Lung (tissue), 12 donors: Measurements from ENCODE around the gene CSNK1G3. TPM values are rescaled to one million over a fixed set of nuclear protein-coding genes. Genes with fewer than 3 reads are reported as not detected.

ENCODE experiments used
- ATAC-seq: fragments of 200-7000 bp; cut with Tn5 transposase; one replicate; pipeline ENCODE4 v1.9.1; 2020; ENCODE audit warnings: moderate number of reproducible peaks; ENCODE audit not compliant: insufficient read depth, low FRiP score
- DNase-seq, 3 donors: peaks; one replicate each; pipeline ENCODE4 v3.0.0-alpha.2; 2013 to 2017
- H3K27ac ChIP-seq, 2 donors: one replicate each; pipeline ENCODE4 v1.5.1; 2013; ENCODE audit warnings: mild to moderate bottlenecking in 2 of 2, moderate library complexity in 2 of 2, control low read depth in 1 of 2, inconsistent platforms in 1 of 2, low read depth in 1 of 2, low read length in 1 of 2
- H3K27me3 ChIP-seq, 3 donors: one replicate each; pipeline ENCODE4 v1.5.1; 2013; ENCODE audit warnings: low read length in 2 of 3; ENCODE audit not compliant: control insufficient read depth in 3 of 3, insufficient read depth in 3 of 3
- H3K36me3 ChIP-seq, 4 donors: one replicate each; pipeline ENCODE4 v1.5.1; 2013; ENCODE audit warnings: low read length in 4 of 4, mild to moderate bottlenecking in 1 of 4, moderate library complexity in 1 of 4; ENCODE audit not compliant: control insufficient read depth in 4 of 4, insufficient read depth in 4 of 4
- H3K4me1 ChIP-seq, 5 donors: one replicate each; pipeline ENCODE4 v1.5.1; 2013; ENCODE audit warnings: low read length in 5 of 5, mild to moderate bottlenecking in 2 of 5, moderate library complexity in 1 of 5; ENCODE audit not compliant: control insufficient read depth in 5 of 5, insufficient read depth in 5 of 5
- H3K4me3 ChIP-seq: one replicate; pipeline ENCODE4 v1.5.1; 2013; ENCODE audit warnings: mild to moderate bottlenecking, control low read depth, moderate library complexity
- H3K9ac ChIP-seq, 2 donors: one replicate each; pipeline ENCODE4 v1.5.1; 2013; ENCODE audit warnings: low read length in 2 of 2, control low read depth in 1 of 2; ENCODE audit not compliant: insufficient read depth in 1 of 2
- H3K9me3 ChIP-seq, 4 donors: one replicate each; pipeline ENCODE4 v1.5.1; 2013; ENCODE audit warnings: low read length in 3 of 4, mild to moderate bottlenecking in 1 of 4, moderate library complexity in 1 of 4; ENCODE audit not compliant: control insufficient read depth in 4 of 4, insufficient read depth in 3 of 4
- WGBS, 2 donors: extraction: QIAGEN DNeasy Blood & Tissue Kit; methylation state at CpG; one replicate each; pipeline ENCODE4 v1.1.7; 2013; 5-methylcytosine and 5-hydroxymethylcytosine counted together
- polyA plus RNA-seq, 2 donors: library from polyadenylated mRNA; stranded (reverse); fragments of 200-250 nt; gene quantifications; one replicate each; pipeline ENCODE4 v1.2.1, GENCODE V29; 2013
- total RNA-seq, 2 donors: library from RNA; depleted of rRNA in 1 of 2; stranded (reverse); fragments of >200 nt in 1 of 2; gene quantifications; one replicate each; pipeline ENCODE4 v1.2.1, GENCODE V29; 2014 to 2021
- TF ChIP-seq, protein P1 (sequence below): IDR thresholded peaks from 2 replicates; pipeline ENCODE4 v1.5.1; 2012; ENCODE audit warnings: mild to moderate bottlenecking; ENCODE audit errors: control extremely low read depth, extremely low read depth
- donor health status: control.
- donor health status: control.
- donor health status: Bipolar disorder and iron deficiency.
- donor health status: healthy.
- donor health status: DM: yes; HTN: yes; CAD: no.

CSNK1G3 gene
- total and polyA plus RNA-seq, 4 donors, result 8.3 to 106 (median 21.0) TPM

DNA sequence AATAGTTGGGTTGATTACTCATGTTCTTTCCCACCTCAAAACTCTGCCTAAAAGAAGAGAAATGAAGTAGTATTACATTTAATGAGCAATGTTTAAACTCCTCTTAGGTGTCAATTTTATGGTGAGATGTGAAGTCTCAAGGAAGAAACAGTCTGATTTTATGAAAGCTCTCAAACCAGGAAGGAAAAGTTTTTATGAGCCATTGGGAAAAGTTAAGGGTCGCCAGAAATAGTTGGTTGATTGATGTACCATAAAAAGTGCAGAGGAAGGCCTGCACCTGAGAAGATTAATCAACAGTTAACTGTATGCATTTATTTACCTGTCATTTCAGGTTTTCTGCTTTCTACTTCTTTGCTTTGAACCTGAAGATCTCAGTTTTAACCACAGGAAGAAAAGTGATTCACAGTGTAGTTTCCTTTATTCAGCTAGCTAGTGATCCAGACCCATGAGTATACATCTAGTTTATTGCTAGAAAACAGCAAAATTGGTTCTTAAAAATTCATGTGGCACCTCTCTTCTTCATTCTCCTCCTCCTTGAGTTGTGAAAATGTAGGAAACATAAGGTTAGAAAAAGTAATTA lies 133.1 kb downstream of the CSNK1G3 start:
- no peaks in the 10 kb centered on the region for H3K36me3 ChIP-seq

DNA sequence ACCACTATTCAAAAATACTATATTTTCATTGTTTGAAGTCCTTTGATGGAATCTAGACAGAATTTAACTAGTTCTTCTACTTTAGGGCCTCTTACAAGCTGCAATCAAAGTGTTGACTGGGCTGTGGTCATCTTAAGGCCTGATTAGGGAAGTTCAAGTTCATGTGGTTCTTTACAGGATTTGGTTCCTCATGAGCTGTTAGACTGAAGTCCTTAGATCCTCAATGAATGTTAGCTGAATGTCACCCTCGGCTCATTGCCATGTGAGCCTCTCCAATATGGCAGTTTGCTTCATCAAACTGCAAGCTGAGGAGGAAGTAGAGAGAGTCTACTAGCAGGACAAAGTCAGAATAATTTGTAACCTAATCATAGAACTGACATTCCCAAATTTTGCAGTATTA lies 135.1 kb downstream of the CSNK1G3 start:
- DNase-seq (no peak), ATAC-seq (no peak)
- Histone ChIP-seq H3K9me3 (no peaks in the 10 kb centered on the region), H3K27ac (no peak overlapping the region), H3K4me3 (no peak overlapping the region), H3K9ac (no peak overlapping the region), H3K4me1 (no peaks in the 10 kb centered on the region), H3K27me3 (no peaks in the 10 kb centered on the region), H3K36me3 (no peaks in the 10 kb centered on the region)
- TF ChIP-seq, protein P1, sequence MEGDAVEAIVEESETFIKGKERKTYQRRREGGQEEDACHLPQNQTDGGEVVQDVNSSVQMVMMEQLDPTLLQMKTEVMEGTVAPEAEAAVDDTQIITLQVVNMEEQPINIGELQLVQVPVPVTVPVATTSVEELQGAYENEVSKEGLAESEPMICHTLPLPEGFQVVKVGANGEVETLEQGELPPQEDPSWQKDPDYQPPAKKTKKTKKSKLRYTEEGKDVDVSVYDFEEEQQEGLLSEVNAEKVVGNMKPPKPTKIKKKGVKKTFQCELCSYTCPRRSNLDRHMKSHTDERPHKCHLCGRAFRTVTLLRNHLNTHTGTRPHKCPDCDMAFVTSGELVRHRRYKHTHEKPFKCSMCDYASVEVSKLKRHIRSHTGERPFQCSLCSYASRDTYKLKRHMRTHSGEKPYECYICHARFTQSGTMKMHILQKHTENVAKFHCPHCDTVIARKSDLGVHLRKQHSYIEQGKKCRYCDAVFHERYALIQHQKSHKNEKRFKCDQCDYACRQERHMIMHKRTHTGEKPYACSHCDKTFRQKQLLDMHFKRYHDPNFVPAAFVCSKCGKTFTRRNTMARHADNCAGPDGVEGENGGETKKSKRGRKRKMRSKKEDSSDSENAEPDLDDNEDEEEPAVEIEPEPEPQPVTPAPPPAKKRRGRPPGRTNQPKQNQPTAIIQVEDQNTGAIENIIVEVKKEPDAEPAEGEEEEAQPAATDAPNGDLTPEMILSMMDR, result no peak
- 67 to 73% methylated on average over 1 of the region's 1 CpG for WGBS, 2 donors

More for the DNA sequence above, 133.1 kb downstream of the CSNK1G3 start:
- no peaks in the 10 kb centered on the region for H3K27me3 ChIP-seq
- no peak for ATAC-seq
- H3K9me3 ChIP-seq, result no peaks in the 10 kb centered on the region
- H3K4me1 ChIP-seq, result no peaks in the 10 kb centered on the region
- TF ChIP-seq, protein P1, result no peak
- no peak overlapping the region for H3K27ac ChIP-seq
- no peak overlapping the region for H3K4me3 ChIP-seq
- H3K9ac ChIP-seq, result no peak overlapping the region
- WGBS, 2 donors, result 33 to 46% methylated on average over 1 of the region's 1 CpG
- DNase-seq, result no peak

DNA sequence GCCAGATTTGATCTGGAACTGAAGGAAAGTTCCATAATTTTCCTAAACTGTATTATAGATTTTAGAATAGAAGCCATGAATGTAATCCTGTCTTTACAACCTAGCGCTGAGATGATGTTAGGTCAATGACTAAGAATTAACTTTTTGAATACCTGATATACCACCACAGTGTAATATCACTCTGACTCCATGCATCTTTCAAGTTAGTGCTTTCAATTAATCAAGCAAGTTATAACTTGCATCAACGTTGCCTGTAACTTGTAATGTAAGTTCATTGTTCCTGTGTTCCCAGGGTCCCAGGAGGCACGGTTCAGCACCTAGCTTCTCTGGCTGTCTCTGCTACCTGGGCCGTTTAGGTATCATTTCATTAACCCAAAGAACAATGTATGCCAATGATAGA lies 139.3 kb downstream of the CSNK1G3 start:
- Histone ChIP-seq H3K36me3 (no peaks in the 10 kb centered on the region), H3K27ac (no peak overlapping the region), H3K4me1 (no peaks in the 10 kb centered on the region), H3K4me3 (no peak overlapping the region), H3K27me3 (no peaks in the 10 kb centered on the region), H3K9me3 (no peaks in the 10 kb centered on the region), H3K9ac (no peak overlapping the region)
- ATAC-seq (no peak), DNase-seq (no peak)
- TF ChIP-seq, protein P1, result no peak
- 84 to 89% methylated on average over 4 of the region's 4 CpGs for WGBS, 2 donors

DNA sequence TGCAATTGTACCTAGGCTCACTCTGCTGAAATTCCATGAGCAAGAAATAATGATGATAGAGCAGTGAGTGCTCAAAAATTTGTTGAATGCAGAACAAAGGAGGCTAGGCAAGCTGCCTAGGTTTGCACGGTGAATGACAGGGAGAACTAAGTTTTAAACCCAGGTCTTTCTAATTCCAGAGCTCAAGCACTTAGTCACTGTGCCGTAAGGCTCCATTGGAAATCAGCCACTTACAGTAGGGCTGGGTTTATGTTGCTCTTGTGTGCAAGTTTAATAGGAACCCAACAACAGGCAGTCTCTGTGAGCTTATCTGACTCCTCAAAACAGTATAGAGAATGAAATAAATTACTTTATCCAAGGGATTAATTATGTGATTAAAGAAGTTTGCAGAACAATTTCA lies 147.0 kb downstream of the CSNK1G3 start:
- 76 to 88% methylated on average over 2 of the region's 2 CpGs for WGBS, 2 donors
- H3K4me1 ChIP-seq, result no peaks in the 10 kb centered on the region
- TF ChIP-seq, protein P1, result no peak
- ATAC-seq (no peak), DNase-seq (no peak)
- H3K9ac ChIP-seq, result no peak overlapping the region
- H3K9me3 ChIP-seq, result no peaks in the 10 kb centered on the region
- no peak overlapping the region for H3K27ac ChIP-seq
- H3K27me3 ChIP-seq, result no peaks in the 10 kb centered on the region
- H3K36me3 ChIP-seq, result no peaks in the 10 kb centered on the region
- H3K4me3 ChIP-seq, result no peak overlapping the region
